Endothelial cell of umbilical vein (primary cell): Measurements from ENCODE around the gene COQ8A. TPM values are rescaled to one million over a fixed set of nuclear protein-coding genes. Genes with fewer than 3 reads are reported as not detected.
"Not testable (repeated sequence)": the region's sequence is repeated elsewhere in the genome, so short reads cannot be mapped to it uniquely, and the experiment has no call there.

Experiments used
- BruUV-seq: library from RNA; stranded (reverse); fragments of 400-500 nt; replicated peaks from 2 replicates; lab custom pipeline; 2021; lab: Mats Ljungman, UMichigan
- CTCF ChIA-PET: fragments of 300-600, 350-600 bp; sonication (Branson Sonifier 250); formaldehyde crosslinking; loops from one replicate; lab custom pipeline; 2021; ENCODE audit warnings: antibody characterized with exemption, inconsistent platforms; lab: Charles Lee
- POLR2A ChIA-PET: fragments of 300-600, 350-600 bp; sonication (Branson Sonifier 250); formaldehyde crosslinking; loops from one replicate; lab custom pipeline; 2021; ENCODE audit warnings: antibody characterized with exemption, inconsistent platforms; lab: Charles Lee
- DNase-seq: peaks from one replicate; pipeline ENCODE4 v3.0.0-alpha.2; 2011; ENCODE audit warnings: low read depth, low spot score
- FAIRE-seq: peaks from 2 replicates; lab custom pipeline; 2011; peaks lifted over from hg19 to GRCh38; lab: Jason Lieb, UNC
- H2AFZ ChIP-seq: 2 replicates; pipeline ENCODE4 v1.6.0; 2012; ENCODE audit warnings: low read depth, low read length, control low read depth, inconsistent platforms
- H3K27ac ChIP-seq: 2 replicates; pipeline ENCODE4 v1.5.1; 2011; ENCODE audit warnings: low read depth, mild to moderate bottlenecking, control low read depth, low read length, moderate library complexity; ENCODE audit not compliant: insufficient read depth
- H3K27me3 ChIP-seq, 2 experiments: 2 replicates each; pipeline versions ENCODE4 v1.6.0 to v1.6.1; 2011; ENCODE audit warnings: low read length in 2 of 2, mixed read lengths in 1 of 2; ENCODE audit not compliant: control insufficient read depth in 2 of 2, insufficient read depth in 2 of 2
- H3K36me3 ChIP-seq, 2 experiments: 2 replicates in 1 of 2; 3 replicates in 1 of 2; pipeline ENCODE4 v1.5.1; 2011; ENCODE audit warnings: low read length in 2 of 2, mild to moderate bottlenecking in 1 of 2, moderate library complexity in 1 of 2; ENCODE audit not compliant: control insufficient read depth in 2 of 2, insufficient read depth in 2 of 2; ENCODE audit errors: extremely low read depth in 1 of 2
- H3K4me1 ChIP-seq: 3 replicates; pipeline ENCODE4 v1.5.1; 2011; ENCODE audit warnings: mild to moderate bottlenecking, low read length; ENCODE audit not compliant: control insufficient read depth, insufficient read depth; ENCODE audit errors: extremely low read depth
- H3K4me2 ChIP-seq: 2 replicates; pipeline ENCODE4 v1.6.1; 2011; ENCODE audit warnings: low read length, control low read depth, mixed read lengths; ENCODE audit not compliant: insufficient read depth
- H3K4me3 ChIP-seq, 3 experiments: fragments of 200-600 bp in 1 of 3; sonication (generic), shearing (Covaris generic) in 1 of 3; replicated peaks in 1 of 3; 2 replicates each; pipeline ENCODE4 v1.5.1; 2011 to 2016; ENCODE audit warnings: control low read depth in 3 of 3, low read length in 3 of 3, mild to moderate bottlenecking in 2 of 3, inconsistent platforms in 1 of 3, low read depth in 1 of 3, moderate library complexity in 1 of 3; ENCODE audit not compliant: insufficient read depth in 1 of 3
- H3K79me2 ChIP-seq: 2 replicates; pipeline ENCODE4 v1.6.0; 2012; ENCODE audit warnings: low read length, inconsistent platforms; ENCODE audit not compliant: control insufficient read depth, insufficient read depth
- H3K9ac ChIP-seq: replicated peaks from 2 replicates; pipeline ENCODE3; 2011; ENCODE audit warnings: low read length, control low read depth; ENCODE audit not compliant: insufficient read depth; ENCODE audit errors: extremely low read depth
- H3K9me1 ChIP-seq: replicated peaks from 3 replicates; pipeline ENCODE4 v1.6.0; 2011; ENCODE audit warnings: mild to moderate bottlenecking, low read length; ENCODE audit not compliant: control insufficient read depth, insufficient read depth; ENCODE audit errors: extremely low read depth
- H3K9me3 ChIP-seq: replicated peaks from 2 replicates; pipeline ENCODE4 v1.5.1; 2012; ENCODE audit warnings: low read length, inconsistent platforms; ENCODE audit not compliant: control insufficient read depth, insufficient read depth
- H4K20me1 ChIP-seq: replicated peaks from 2 replicates; pipeline ENCODE3; 2011; ENCODE audit warnings: mild to moderate bottlenecking, low read length; ENCODE audit not compliant: control insufficient read depth, insufficient read depth; ENCODE audit errors: extremely low read depth
- EZH2 ChIP-seq: IDR thresholded peaks from 2 replicates; pipeline ENCODE4 v1.6.1; 2012; ENCODE audit warnings: borderline replicate concordance, low read depth, mild to moderate bottlenecking, moderate library complexity, low read length, inconsistent platforms; ENCODE audit not compliant: severe bottlenecking
- FOS ChIP-seq: IDR thresholded peaks from 2 replicates; pipeline ENCODE4 v1.6.1; 2011; ENCODE audit warnings: mild to moderate bottlenecking, low read length, moderate library complexity, borderline replicate concordance; ENCODE audit not compliant: insufficient read depth
- GATA2 ChIP-seq: IDR thresholded peaks from 2 replicates; pipeline ENCODE4 v1.7.0; 2011; ENCODE audit warnings: low read depth, mild to moderate bottlenecking, moderate library complexity, mixed read lengths, low read length; ENCODE audit not compliant: insufficient read length, insufficient read depth
- JUN ChIP-seq: IDR thresholded peaks from 2 replicates; pipeline ENCODE4 v1.6.1; 2011; ENCODE audit warnings: borderline replicate concordance, low read depth; ENCODE audit not compliant: insufficient read length, insufficient read depth
- MAX ChIP-seq: IDR thresholded peaks from 2 replicates; pipeline ENCODE4 v1.6.1; 2011; ENCODE audit not compliant: insufficient read depth, insufficient read length
- MYC ChIP-seq: IDR thresholded peaks from one replicate; pipeline ENCODE4 v1.6.1; 2011; ENCODE audit warnings: mild to moderate bottlenecking, low read depth, low read length
- POLR2A ChIP-seq: IDR thresholded peaks from 2 replicates; pipeline ENCODE4 v1.6.1; 2012; ENCODE audit warnings: low read depth, mild to moderate bottlenecking, control low read depth, low read length
- POLR2AphosphoS5 ChIP-seq: IDR thresholded peaks from 2 replicates; pipeline ENCODE4 v1.6.1; 2012; ENCODE audit warnings: low read depth, mild to moderate bottlenecking, control low read depth, low read length, moderate library complexity; ENCODE audit not compliant: insufficient read depth
- dilution Hi-C: fragments of 300-500 bp; cut with MboI; formaldehyde crosslinking; loops from one replicate; pipeline ENCODE4 v1.15.0; 2019; ENCODE audit warnings: low sequenced_read_pairs; ENCODE audit not compliant: extremely low pct_ligation_motif_present
- intact Hi-C: fragments of 100-400 bp; cut with micrococcal nuclease; formaldehyde crosslinking; loops from one replicate; pipeline ENCODE4 v1.10.0; 2022
- polyA plus RNA-seq, 4 experiments: library from polyadenylated mRNA; depleted of rRNA in 3 of 4; stranded (reverse) in 3 of 4; unstranded in 1 of 4; fragments of >200 nt; gene quantifications; 2 replicates each; pipeline versions ENCODE4 v1.2.1 to v1.2.3, GENCODE V29; 2011 to 2012; ENCODE audit warnings: missing spikeins in 1 of 4
- total RNA-seq: library from RNA; stranded (reverse); gene quantifications from 2 replicates; pipeline ENCODE4 v1.2.3, GENCODE V29; 2021
- TF ChIP-seq, protein P1 (sequence below), 2 donors: IDR thresholded peaks; 1 replicate in 1 of 2; 2 replicates in 1 of 2; pipeline ENCODE4 v1.5.1; 2011; ENCODE audit warnings: low read length in 2 of 2, mild to moderate bottlenecking in 2 of 2, moderate library complexity in 2 of 2, control low read depth in 1 of 2, inconsistent platforms in 1 of 2, low read depth in 1 of 2; ENCODE audit not compliant: insufficient read depth in 1 of 2; ENCODE audit errors: extremely low read depth in 1 of 2

The COQ8A gene
- total and polyA plus RNA-seq, 2 donors (not counting 3 experiments of a cell fraction or from before 2014, with no cell fraction given): 6.8 to 9.4 TPM

- no peak for FAIRE-seq
- intact Hi-C loops: no loop called here
Measured at GRCh38 chr1:226921504-226921903, 18.6 kb upstream of the COQ8A start.

GRCh38 chr1:226929260-226930111, 10.6 kb upstream of the COQ8A start:
- H2AFZ ChIP-seq, H4K20me1 ChIP-seq, H3K79me2 ChIP-seq, H3K27ac ChIP-seq, dilution Hi-C loops, intact Hi-C loops, DNase-seq, BruUV-seq, H3K4me3 ChIP-seq, FAIRE-seq, H3K27me3 ChIP-seq, H3K36me3 ChIP-seq, H3K4me2 ChIP-seq, CTCF ChIA-PET, POLR2A ChIA-PET, H3K9me1 ChIP-seq, H3K9ac ChIP-seq, H3K9me3 ChIP-seq, H3K4me1 ChIP-seq: not testable (repeated sequence)

More at GRCh38 chr1:226921504-226921903, 18.6 kb upstream of the COQ8A start:
- Histone ChIP-seq H3K4me2 (no peak overlapping the region), H3K9me3 (no peaks in the 10 kb centered on the region), H4K20me1 (no peaks in the 10 kb centered on the region), H2AFZ (no peak overlapping the region), H3K79me2 (no peaks in the 10 kb centered on the region), H3K4me1 (no peaks in the 10 kb centered on the region), H3K4me3 (no peak overlapping the region), H3K9me1 (no peaks in the 10 kb centered on the region), H3K27ac (no peak overlapping the region), H3K36me3 (no peaks in the 10 kb centered on the region), H3K9ac (no peak overlapping the region), H3K27me3 (no peaks in the 10 kb centered on the region)
- CTCF ChIA-PET: interaction anchor here (0.6 to 1.8 kb wide), 2 partner anchors 9 to 18 kb away, joined by 5 to 8 read pairs; no protein-coding TSS in a partner anchor
- BruUV-seq: no TSS peak
- dilution Hi-C loops: no loop called here
- DNase-seq: no peak
- no peak for TF ChIP-seq GATA2
- TF ChIP-seq, protein P1, sequence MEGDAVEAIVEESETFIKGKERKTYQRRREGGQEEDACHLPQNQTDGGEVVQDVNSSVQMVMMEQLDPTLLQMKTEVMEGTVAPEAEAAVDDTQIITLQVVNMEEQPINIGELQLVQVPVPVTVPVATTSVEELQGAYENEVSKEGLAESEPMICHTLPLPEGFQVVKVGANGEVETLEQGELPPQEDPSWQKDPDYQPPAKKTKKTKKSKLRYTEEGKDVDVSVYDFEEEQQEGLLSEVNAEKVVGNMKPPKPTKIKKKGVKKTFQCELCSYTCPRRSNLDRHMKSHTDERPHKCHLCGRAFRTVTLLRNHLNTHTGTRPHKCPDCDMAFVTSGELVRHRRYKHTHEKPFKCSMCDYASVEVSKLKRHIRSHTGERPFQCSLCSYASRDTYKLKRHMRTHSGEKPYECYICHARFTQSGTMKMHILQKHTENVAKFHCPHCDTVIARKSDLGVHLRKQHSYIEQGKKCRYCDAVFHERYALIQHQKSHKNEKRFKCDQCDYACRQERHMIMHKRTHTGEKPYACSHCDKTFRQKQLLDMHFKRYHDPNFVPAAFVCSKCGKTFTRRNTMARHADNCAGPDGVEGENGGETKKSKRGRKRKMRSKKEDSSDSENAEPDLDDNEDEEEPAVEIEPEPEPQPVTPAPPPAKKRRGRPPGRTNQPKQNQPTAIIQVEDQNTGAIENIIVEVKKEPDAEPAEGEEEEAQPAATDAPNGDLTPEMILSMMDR (IDR thresholded peaks at IDR 0.05; ENCODE audit: extremely low read depth in 1 of 2, insufficient read depth in 1 of 2, low read depth in 1 of 2, low read length in 2 of 2): no peak
- TF ChIP-seq FOS: no peak
- TF ChIP-seq POLR2A: no peak
- no peak for TF ChIP-seq MAX
- TF ChIP-seq JUN: no peak
- TF ChIP-seq MYC: no peak
- TF ChIP-seq POLR2AphosphoS5: no peak
- no peak for TF ChIP-seq EZH2
- POLR2A ChIA-PET: no interaction called here
